Measurements from ENCODE around the gene MRPL14.

MRPL14 gene

DNA sequence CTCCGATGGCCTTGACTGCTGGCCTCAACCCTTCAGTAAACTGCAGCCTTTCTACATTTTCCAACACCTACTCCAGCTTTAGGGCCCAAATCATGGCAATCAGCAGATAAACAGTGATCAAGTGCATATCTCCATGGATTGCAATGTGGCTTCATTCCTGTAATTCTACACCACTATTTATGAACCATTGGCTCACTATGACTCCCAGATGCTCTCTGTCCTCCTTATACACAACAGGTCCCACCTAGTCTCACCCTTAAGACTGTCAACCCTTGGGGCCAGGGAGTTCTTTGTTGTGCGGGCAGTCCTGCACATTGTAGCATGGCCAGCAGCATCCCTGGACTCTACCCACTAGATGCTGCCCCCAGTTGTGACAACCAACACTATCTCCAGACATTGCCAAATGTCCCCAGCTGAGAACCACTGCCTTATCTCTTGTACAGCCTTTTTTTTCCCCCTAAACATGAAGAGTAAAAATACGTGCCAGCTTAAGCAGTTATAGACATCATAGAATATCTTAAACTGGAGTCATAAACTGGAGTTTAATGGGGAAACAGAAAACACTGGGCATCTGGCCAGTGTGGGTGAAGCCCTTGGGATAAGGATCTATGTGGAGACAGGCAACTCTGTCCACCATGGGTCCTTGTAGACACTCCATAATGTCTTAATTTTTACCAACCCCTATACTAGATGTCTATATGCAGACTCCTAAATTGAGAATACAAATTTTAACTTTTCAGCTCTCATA, 21.1 kb downstream of the MRPL14 start:
- Histone ChIP-seq H2BK5ac (ENCODE audit: low read length) (no peak overlapping the region), H3K4me3 (ENCODE audit: low read length) (no peak overlapping the region), H4K8ac (ENCODE audit: low read depth, low read length) (no peak overlapping the region), H3K4me2 (ENCODE audit: low read length) (no peak overlapping the region), H3K27me3 (ENCODE audit: insufficient read depth, low read length, poor library complexity) (no peaks in the 10 kb centered on the region), H3K79me1 (ENCODE audit: low read length) (peaks cover 20% of the 10 kb centered on the region), H2BK120ac (ENCODE audit: low read depth, low read length) (no peak overlapping the region), H3K36me3 (ENCODE audit: control insufficient read depth, insufficient read depth, low read length) (peaks cover 26% of the 10 kb centered on the region), H3K4me1 (ENCODE audit: control insufficient read depth, low read depth, low read length) (no peaks in the 10 kb centered on the region), H4K5ac (ENCODE audit: low read length) (no peak overlapping the region), H3K79me2 (ENCODE audit: control insufficient read depth, insufficient read depth, low read length) (no peaks in the 10 kb centered on the region), H2AK5ac (ENCODE audit: low read length) (no peak overlapping the region), H2BK15ac (replicated peaks; ENCODE audit: low read depth) (no peak overlapping the region), H3K27ac (ENCODE audit: low read depth, low read length) (no peak overlapping the region), H3K56ac (ENCODE audit: low read length) (no peak overlapping the region), H3K9ac (ENCODE audit: low read length) (no peak overlapping the region), H3K18ac (ENCODE audit: low read length) (no peak overlapping the region), H3K4ac (ENCODE audit: low read depth, low read length) (no peak overlapping the region), H3K23ac (ENCODE audit: low read length) (no peak overlapping the region)
- WGBS (ENCODE audit: extremely low coverage, insufficient coverage, low lambda C conversion rate), result no CpG with 5 or more reads among the region's 3 CpGs
- DNase-seq, result no peak

DNA sequence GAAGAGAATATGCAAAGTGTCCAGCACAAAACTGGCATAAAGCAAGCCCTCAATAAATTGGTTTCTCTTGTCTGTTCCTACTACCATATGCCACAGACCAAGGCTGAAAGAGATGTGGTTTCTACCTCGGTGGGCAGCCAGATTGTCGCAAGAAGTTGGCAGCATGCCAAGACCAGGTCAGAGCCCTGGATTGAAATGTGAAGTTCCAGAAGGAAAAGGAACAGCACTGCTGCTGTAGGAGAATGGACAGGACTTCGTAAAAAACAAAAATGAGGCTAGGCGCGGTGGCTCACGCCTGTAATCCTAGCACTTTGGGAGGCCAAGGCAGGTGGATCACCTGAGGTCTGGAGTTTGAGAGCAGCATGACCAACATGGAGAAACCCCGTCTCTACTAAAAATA, 22.1 kb downstream of the MRPL14 start:
- H4K8ac ChIP-seq (ENCODE audit: low read depth, low read length), result no peak overlapping the region
- H2BK120ac ChIP-seq (ENCODE audit: low read depth, low read length), result no peak overlapping the region
- no peak overlapping the region for H3K9ac ChIP-seq (ENCODE audit: low read length)
- H3K4me1 ChIP-seq (ENCODE audit: control insufficient read depth, low read depth, low read length), result no peaks in the 10 kb centered on the region
- H3K79me2 ChIP-seq (ENCODE audit: control insufficient read depth, insufficient read depth, low read length), result no peaks in the 10 kb centered on the region
- H3K4me3 ChIP-seq (ENCODE audit: low read length), result no peak overlapping the region
- no peak overlapping the region for H2BK15ac ChIP-seq (replicated peaks; ENCODE audit: low read depth)
- no peak overlapping the region for H2AK5ac ChIP-seq (ENCODE audit: low read length)
- H3K4me2 ChIP-seq (ENCODE audit: low read length), result no peak overlapping the region
- H3K4ac ChIP-seq (ENCODE audit: low read depth, low read length), result no peak overlapping the region
- no peak overlapping the region for H3K18ac ChIP-seq (ENCODE audit: low read length)
- peaks cover 16% of the 10 kb centered on the region for H3K36me3 ChIP-seq (ENCODE audit: control insufficient read depth, insufficient read depth, low read length)
- H4K5ac ChIP-seq (ENCODE audit: low read length), result no peak overlapping the region
- H3K23ac ChIP-seq (ENCODE audit: low read length), result no peak overlapping the region
- H3K56ac ChIP-seq (ENCODE audit: low read length), result no peak overlapping the region
- peaks cover 14% of the 10 kb centered on the region for H3K79me1 ChIP-seq (ENCODE audit: low read length)
- WGBS (ENCODE audit: extremely low coverage, insufficient coverage, low lambda C conversion rate), result no CpG with 5 or more reads among the region's 7 CpGs
- H2BK5ac ChIP-seq (ENCODE audit: low read length), result no peak overlapping the region
- no peaks in the 10 kb centered on the region for H3K27me3 ChIP-seq (ENCODE audit: insufficient read depth, low read length, poor library complexity)
- no peak for DNase-seq
- H3K27ac ChIP-seq (ENCODE audit: low read depth, low read length), result no peak overlapping the region

DNA sequence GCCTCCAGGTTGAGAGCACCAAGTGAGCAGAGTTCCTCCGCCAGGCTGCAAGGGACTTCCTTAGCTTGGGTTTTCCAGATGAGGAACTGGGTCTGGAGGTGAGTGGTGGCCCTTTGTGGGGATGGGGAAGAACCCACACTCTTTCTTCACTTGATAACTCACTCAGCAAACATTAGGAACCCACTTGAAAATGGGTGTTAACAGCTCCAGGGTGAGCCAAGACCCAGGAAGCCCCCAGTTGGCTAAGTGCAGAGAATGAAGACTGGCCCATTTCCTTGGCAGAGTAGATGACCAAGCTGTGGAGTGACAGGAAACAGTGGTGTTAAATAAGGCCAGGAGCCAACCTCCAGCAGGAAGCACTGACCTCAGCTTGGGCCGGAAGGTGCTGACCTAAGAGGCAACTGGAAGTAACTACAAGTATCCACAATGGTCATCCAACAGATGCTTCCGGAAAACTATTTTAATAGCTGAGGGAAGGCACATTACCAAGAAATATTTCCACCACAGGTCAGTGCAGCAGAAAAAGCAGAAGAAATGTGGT, 22.7 kb downstream of the MRPL14 start:
- no peak overlapping the region for H3K4me3 ChIP-seq (ENCODE audit: low read length)
- no peak overlapping the region for H3K4me2 ChIP-seq (ENCODE audit: low read length)
- no peak overlapping the region for H3K23ac ChIP-seq (ENCODE audit: low read length)
- no peak overlapping the region for H3K4ac ChIP-seq (ENCODE audit: low read depth, low read length)
- no peak overlapping the region for H2BK120ac ChIP-seq (ENCODE audit: low read depth, low read length)
- H3K36me3 ChIP-seq (ENCODE audit: control insufficient read depth, insufficient read depth, low read length), result peaks cover 15% of the 10 kb centered on the region
- no CpG with 5 or more reads among the region's 3 CpGs for WGBS (ENCODE audit: extremely low coverage, insufficient coverage, low lambda C conversion rate)
- no peaks in the 10 kb centered on the region for H3K27me3 ChIP-seq (ENCODE audit: insufficient read depth, low read length, poor library complexity)
- no peaks in the 10 kb centered on the region for H3K4me1 ChIP-seq (ENCODE audit: control insufficient read depth, low read depth, low read length)
- no peak overlapping the region for H3K18ac ChIP-seq (ENCODE audit: low read length)
- H2BK5ac ChIP-seq (ENCODE audit: low read length), result no peak overlapping the region
- H3K79me2 ChIP-seq (ENCODE audit: control insufficient read depth, insufficient read depth, low read length), result no peaks in the 10 kb centered on the region
- H3K9ac ChIP-seq (ENCODE audit: low read length), result no peak overlapping the region
- H2AK5ac ChIP-seq (ENCODE audit: low read length), result no peak overlapping the region
- H3K27ac ChIP-seq (ENCODE audit: low read depth, low read length), result no peak overlapping the region
- no peak overlapping the region for H4K5ac ChIP-seq (ENCODE audit: low read length)
- DNase-seq, result no peak
- no peak overlapping the region for H4K8ac ChIP-seq (ENCODE audit: low read depth, low read length)
- no peak overlapping the region for H3K56ac ChIP-seq (ENCODE audit: low read length)
- no peak overlapping the region for H2BK15ac ChIP-seq (replicated peaks; ENCODE audit: low read depth)
- H3K79me1 ChIP-seq (ENCODE audit: low read length), result peaks cover 14% of the 10 kb centered on the region

DNA sequence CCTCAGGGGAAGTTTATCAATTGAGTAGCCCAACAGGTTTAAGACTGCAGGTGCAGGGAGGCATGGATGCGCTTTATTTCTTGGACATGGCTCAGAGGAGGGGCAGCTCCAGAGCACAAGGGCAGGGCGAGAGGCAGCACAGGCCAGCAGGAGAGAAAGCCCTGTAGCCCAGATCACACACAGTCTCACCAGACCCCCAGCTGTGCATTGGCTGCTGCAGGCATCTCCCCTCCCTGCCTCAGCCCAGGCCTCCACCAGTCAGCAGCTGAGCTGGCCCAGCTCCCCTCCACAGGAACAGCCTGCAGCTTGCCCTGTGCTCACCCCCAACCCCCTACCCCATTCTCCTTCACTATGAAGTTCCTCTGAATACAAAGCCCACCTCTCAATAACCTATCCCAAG, 24.7 kb downstream of the MRPL14 start:
- no peak overlapping the region for H3K4me3 ChIP-seq (ENCODE audit: low read length)
- no CpG with 5 or more reads among the region's 2 CpGs for WGBS (ENCODE audit: extremely low coverage, insufficient coverage, low lambda C conversion rate)
- no peak overlapping the region for H3K56ac ChIP-seq (ENCODE audit: low read length)
- no peak overlapping the region for H4K5ac ChIP-seq (ENCODE audit: low read length)
- H3K18ac ChIP-seq (ENCODE audit: low read length), result no peak overlapping the region
- H3K9ac ChIP-seq (ENCODE audit: low read length), result no peak overlapping the region
- H3K4me1 ChIP-seq (ENCODE audit: control insufficient read depth, low read depth, low read length), result no peaks in the 10 kb centered on the region
- H3K27ac ChIP-seq (ENCODE audit: low read depth, low read length), result no peak overlapping the region
- peaks cover 11% of the 10 kb centered on the region for H3K36me3 ChIP-seq (ENCODE audit: control insufficient read depth, insufficient read depth, low read length)
- no peak overlapping the region for H2BK120ac ChIP-seq (ENCODE audit: low read depth, low read length)
- H3K79me2 ChIP-seq (ENCODE audit: control insufficient read depth, insufficient read depth, low read length), result no peaks in the 10 kb centered on the region
- H2AK5ac ChIP-seq (ENCODE audit: low read length), result no peak overlapping the region
- H3K79me1 ChIP-seq (ENCODE audit: low read length), result peaks cover 7% of the 10 kb centered on the region
- peak; percentile 40 for DNase-seq
- H2BK5ac ChIP-seq (ENCODE audit: low read length), result no peak overlapping the region
- no peak overlapping the region for H3K4ac ChIP-seq (ENCODE audit: low read depth, low read length)
- no peak overlapping the region for H3K4me2 ChIP-seq (ENCODE audit: low read length)
- H2BK15ac ChIP-seq (replicated peaks; ENCODE audit: low read depth), result no peak overlapping the region
- no peak overlapping the region for H3K23ac ChIP-seq (ENCODE audit: low read length)
- no peaks in the 10 kb centered on the region for H3K27me3 ChIP-seq (ENCODE audit: insufficient read depth, low read length, poor library complexity)
- H4K8ac ChIP-seq (ENCODE audit: low read depth, low read length), result no peak overlapping the region

DNA sequence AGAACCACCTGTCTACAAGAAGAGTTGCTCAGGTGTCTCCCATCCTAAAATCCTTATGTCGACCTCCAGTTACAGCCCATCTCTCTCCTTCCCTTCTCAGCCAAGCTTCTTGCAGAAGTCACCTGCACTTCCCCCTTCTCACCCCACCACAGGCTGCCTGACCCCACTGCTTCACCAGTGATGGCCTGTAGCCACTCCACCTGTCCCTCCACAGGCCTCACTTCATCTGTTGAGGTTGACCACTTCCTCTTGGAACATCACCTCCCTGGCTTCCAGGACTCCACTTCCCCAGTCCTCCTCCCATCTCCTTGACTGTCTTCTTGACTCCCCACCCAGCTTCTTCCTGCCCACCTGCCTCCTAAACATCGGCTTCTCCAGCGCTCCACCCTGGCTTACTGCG, 25.4 kb downstream of the MRPL14 start:
- Histone ChIP-seq H3K56ac (ENCODE audit: low read length) (no peak overlapping the region), H3K79me1 (ENCODE audit: low read length) (peaks cover 7% of the 10 kb centered on the region), H2BK120ac (ENCODE audit: low read depth, low read length) (no peak overlapping the region), H3K9ac (ENCODE audit: low read length) (no peak overlapping the region), H2BK5ac (ENCODE audit: low read length) (no peak overlapping the region), H3K27ac (ENCODE audit: low read depth, low read length) (no peak overlapping the region), H2BK15ac (replicated peaks; ENCODE audit: low read depth) (no peak overlapping the region), H2AK5ac (ENCODE audit: low read length) (no peak overlapping the region), H3K36me3 (ENCODE audit: control insufficient read depth, insufficient read depth, low read length) (peaks cover 11% of the 10 kb centered on the region), H4K8ac (ENCODE audit: low read depth, low read length) (no peak overlapping the region), H3K18ac (ENCODE audit: low read length) (no peak overlapping the region), H3K79me2 (ENCODE audit: control insufficient read depth, insufficient read depth, low read length) (no peaks in the 10 kb centered on the region), H3K4ac (ENCODE audit: low read depth, low read length) (no peak overlapping the region), H3K4me3 (ENCODE audit: low read length) (no peak overlapping the region), H3K4me1 (ENCODE audit: control insufficient read depth, low read depth, low read length) (no peaks in the 10 kb centered on the region), H4K5ac (ENCODE audit: low read length) (no peak overlapping the region), H3K23ac (ENCODE audit: low read length) (no peak overlapping the region), H3K4me2 (ENCODE audit: low read length) (no peak overlapping the region), H3K27me3 (ENCODE audit: insufficient read depth, low read length, poor library complexity) (no peaks in the 10 kb centered on the region)
- WGBS (ENCODE audit: extremely low coverage, insufficient coverage, low lambda C conversion rate), result no CpG with 5 or more reads among the region's 4 CpGs
- DNase-seq, result no peak

Data from mesendoderm (in vitro differentiated cells).